GM15510 (cell line): ENCODE results near the gene DUOXA2.

ENCODE experiments used
- POLR2A ChIP-seq: IDR thresholded peaks from 3 replicates; pipeline ENCODE4 v1.6.1; 2011; ENCODE audit warnings: borderline replicate concordance; ENCODE audit not compliant: insufficient read length; ENCODE audit errors: extremely low read depth

Gene DUOXA2

DNA sequence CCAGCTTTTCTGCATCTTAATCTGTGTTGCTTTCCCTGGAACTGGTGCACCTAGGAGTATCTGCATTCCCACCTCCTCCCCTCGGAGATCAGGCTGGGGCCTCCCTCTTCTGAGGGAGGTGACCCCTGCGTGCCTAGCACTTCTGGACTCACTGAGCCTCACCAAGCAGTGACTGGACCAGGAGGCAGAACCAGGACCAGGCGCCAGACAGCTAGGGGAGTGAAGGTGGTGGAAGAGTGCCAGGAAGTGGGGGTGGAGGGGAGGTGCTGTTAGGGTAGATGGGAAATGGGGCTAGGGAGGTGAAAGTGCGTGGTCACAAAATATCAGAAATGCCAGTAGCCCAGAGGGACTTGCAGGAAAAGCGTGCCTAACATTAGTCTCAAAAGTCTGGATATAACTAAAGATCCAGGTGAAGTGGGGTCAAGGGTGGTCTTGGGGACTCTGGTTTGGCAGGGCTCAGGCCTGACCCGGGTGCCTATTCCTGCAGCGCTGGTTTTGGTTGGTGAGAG lies 1.2 kb downstream of the DUOXA2 start:
- no peak for TF ChIP-seq POLR2A

DNA sequence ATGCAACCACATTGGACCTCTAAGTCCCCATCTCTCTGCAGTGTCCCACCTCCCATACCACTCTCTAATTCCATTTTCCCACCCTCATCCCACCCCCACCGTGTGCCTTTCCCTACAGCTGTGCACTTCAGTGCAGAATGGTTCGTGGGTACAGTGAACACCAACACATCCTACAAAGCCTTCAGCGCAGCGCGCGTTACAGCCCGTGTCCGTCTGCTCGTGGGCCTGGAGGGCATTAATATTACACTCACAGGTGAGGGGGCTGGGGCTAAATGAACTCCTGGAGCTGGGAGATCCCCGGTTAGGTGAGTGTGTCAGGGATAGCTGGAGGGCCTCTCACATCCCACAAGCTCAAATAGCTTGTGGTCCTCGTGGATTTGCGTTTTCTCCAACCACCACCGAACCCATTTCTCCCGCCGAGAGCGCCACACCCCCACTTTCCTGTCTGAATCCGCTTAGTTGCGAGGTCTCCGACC lies 1.9 kb downstream of the DUOXA2 start:
- TF ChIP-seq POLR2A: no peak

DNA sequence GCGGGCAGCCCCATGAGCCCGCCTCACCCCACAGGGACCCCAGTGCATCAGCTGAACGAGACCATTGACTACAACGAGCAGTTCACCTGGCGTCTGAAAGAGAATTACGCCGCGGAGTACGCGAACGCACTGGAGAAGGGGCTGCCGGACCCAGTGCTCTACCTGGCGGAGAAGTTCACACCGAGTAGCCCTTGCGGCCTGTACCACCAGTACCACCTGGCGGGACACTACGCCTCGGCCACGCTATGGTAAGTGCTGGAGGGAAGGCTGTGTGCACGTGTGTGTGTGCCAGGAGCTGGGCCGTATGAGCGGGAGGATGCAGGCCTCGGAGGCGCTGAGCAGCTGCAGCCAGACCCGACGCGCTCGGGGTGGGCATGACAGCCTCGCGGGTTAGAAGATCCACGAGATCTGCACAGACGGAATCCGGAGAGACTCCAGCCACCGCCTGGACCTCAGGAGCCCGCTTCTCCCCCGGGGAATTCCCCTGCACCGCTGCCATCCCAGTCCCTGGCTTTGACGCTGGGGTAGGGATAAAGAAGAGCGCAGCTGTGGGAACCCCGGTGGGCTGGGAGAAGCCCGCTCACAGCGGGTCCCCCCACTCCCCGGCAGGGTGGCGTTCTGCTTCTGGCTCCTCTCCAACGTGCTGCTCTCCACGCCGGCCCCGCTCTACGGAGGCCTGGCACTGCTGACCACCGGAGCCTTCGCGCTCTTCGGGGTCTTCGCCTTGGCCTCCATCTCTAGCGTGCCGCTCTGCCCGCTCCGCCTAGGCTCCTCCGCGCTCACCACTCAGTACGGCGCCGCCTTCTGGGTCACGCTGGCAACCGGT lies 2.6 kb downstream of the DUOXA2 start:
- TF ChIP-seq POLR2A: no peak

DNA sequence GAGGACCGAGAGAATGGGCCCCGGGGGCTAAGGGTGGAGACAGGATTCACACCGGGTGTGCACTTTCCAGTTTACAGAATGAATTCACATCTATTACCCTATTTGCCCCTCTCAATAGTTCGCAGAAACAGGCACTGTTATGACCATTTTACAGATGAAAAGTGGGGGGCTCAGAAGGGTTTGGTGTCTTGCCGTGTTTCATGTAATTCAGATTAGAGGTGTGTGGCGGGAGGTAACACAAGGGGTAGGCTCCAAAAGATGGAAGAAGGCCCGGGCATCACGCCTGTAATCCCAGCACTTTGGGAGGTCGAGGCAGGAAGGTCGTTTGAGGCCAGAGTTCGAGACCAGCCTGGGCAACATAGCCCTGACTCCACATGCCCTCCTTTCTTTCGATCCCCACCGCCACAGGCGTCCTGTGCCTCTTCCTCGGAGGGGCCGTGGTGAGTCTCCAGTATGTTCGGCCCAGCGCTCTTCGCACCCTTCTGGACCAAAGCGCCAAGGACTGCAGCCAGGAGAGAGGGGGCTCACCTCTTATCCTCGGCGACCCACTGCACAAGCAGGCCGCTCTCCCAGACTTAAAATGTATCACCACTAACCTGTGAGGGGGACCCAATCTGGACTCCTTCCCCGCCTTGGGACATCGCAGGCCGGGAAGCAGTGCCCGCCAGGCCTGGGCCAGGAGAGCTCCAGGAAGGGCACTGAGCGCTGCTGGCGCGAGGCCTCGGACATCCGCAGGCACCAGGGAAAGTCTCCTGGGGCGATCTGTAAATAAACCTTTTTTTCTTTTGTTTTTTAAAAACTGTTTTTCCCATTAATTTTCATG lies 3.4 kb downstream of the DUOXA2 start:
- TF ChIP-seq POLR2A: no peak

DNA sequence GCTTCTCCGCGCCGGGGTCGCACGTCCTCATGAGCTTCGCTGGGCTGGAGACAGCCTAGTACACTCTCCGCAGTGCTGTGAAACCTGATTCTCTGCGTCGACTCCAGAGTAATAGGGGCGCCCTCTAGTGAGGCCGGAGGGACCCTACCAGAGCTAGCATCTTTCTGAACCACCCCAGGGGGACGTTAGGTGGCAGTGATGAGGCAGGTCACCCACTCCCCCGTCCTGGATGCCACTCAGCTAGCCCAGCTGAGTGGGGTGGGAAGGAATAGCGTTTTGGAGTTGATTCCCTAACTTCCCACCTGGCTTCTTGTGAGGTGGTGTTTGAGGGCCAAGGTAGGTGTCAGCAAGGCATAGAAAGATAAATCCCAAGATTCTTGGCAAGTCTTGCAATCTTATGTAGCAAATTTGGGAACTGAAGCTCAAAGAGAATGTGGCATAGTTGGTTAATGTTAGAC lies 4.0 kb downstream of the DUOXA2 start:
- TF ChIP-seq POLR2A: no peak

DNA sequence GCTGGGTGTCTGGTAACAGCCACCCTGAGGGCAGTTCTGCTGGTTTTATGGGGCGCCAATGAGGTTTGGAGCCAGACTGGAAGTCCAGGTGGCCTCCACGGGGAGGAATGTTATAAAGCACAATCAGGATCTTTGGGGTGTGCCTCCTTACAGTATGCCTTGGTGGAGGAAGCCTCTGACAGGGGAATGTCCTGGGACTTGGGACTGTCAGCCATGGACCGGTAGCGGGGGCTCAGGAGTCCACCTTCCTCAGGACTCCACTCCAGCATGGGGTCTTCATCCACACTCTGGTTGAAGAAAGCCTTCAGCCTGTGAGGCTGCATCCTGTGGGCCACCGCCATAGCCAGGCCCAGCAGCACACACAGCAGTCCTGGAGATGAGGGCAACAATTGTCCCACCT lies 4.9 kb downstream of the DUOXA2 start:
- TF ChIP-seq POLR2A: no peak

DNA sequence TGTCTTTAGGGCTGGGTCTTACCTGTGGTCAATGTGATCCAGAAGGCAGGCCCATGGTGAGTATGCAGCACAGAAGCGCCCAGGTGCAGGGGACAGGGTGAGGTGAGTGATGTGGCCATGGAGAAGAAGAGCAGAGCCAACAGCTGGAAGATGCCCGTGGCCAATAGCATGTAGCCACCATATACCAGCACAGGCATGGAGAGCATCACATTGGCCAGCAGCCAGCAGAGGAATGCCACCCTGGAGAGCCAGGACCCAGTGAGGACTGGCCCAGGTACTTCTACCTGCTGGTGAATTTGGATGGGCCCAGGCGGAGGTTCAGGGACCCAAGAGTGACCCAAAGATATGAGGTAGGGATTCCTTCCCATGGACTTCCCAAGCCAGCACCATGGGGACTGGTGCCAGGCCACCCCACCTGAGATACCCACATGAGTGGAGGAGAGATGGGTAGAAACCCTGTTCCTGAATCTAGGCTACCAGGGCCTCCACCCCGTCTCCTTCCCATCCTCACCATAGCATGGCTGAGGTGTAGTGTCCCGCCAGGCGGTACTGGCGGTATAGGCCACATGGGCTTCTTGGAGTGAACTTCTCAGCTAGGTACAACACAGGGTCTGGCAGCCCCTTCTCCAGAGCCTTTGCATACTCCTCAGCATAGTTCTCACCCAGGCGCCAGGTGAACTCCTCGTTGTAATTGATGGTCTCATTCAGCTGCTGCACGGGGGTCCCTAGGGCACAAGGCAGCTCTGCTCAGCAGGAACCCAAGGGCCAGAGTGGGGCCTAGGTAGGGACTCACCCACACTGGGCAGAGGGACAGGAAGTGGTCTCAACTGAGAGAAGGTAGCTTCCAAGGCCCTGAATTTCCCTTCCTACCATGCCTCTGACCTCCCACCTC lies 6.2 kb downstream of the DUOXA2 start:
- no peak for TF ChIP-seq POLR2A

DNA sequence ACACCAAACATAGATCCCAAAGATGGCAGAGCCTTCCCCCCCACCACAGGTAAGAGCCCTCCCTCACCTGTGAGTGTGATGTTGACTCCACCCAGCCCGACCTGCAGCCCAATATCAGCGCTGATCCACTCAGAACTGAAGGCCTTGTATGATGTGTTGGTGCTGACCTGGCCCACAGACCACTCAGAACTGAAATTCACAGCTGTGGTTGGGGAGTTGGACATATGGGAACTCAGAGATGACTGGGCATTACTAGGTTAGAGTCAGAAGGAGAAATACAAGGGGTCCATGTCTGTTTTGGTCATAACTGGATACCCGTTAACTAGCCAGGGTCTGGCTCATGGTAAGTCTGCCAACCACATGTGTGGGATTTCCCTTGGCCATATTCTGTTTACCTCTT lies 6.9 kb downstream of the DUOXA2 start:
- TF ChIP-seq POLR2A: no peak

DNA sequence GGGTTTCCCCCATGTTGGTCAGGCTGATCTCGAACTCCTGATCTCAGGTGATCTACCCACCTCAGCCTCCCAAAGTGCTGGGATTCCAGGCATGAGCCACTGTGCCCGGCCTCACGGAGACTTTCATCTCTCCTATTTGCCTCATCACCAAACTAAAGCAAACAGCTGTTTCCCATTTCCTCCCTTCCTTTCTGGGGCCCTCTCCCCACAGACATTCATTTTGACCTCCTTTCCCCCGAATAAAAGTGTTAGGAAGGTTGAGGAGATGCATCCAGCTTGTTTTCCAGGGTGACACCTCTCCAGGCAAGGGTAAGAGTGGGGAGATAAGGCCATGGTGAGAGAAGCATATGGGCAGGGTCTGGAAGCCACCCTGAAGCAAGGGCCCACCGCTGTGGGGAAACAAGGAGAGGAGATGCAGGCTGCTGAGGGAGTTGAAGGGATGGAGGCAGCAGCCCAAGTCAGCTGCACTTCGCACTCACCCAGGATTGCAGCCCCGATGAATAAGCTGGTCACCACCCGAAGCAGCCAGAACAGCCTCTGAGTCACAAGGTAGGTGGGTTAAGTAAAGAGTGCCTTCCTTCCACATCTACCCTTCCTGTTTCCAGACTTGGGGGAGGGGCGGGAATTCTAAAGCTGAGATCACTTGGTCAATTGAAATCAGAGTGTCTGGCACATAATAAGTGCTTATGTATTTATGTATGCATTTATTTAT lies 7.7 kb downstream of the DUOXA2 start:
- TF ChIP-seq POLR2A: no peak

DNA sequence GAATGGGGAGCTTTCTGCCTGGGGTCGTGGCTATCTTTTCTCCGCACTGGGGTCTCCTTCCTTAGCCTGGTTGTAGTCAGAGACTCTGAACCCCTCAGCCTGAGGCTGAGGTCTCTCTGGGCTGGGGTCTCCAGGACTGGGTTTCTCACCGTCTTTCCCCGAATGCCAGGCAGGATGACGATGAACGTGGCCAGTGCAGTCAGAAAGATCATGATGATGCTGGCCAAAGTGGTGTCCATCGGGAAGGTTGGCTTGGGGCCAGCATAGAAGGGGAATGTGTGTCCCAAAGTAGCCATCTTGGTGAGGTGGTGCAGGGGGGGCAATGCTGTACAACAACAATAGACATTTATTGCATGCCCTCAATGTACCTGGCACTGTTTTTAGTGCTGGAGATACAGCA lies 8.6 kb downstream of the DUOXA2 start:
- no peak for TF ChIP-seq POLR2A

DNA sequence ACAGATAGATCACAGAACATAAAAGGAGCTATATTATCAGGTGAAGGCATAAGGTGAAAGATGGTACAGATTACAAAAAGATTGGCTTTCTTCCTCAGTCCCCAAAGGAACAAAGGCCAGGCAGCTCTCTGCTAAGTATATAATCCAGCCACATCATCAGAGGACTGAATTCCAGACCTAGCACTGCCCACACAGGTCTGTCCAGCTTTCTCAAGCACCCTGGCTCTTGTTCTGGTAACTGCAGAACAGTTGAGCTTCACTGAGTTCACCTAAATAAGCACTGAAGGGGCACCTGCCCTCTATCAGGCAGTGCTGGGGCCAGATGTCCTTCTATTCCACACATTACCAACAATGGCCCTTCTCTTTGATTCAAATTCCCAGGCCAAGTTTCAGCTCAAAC lies 9.3 kb downstream of the DUOXA2 start:
- no peak for TF ChIP-seq POLR2A

DNA sequence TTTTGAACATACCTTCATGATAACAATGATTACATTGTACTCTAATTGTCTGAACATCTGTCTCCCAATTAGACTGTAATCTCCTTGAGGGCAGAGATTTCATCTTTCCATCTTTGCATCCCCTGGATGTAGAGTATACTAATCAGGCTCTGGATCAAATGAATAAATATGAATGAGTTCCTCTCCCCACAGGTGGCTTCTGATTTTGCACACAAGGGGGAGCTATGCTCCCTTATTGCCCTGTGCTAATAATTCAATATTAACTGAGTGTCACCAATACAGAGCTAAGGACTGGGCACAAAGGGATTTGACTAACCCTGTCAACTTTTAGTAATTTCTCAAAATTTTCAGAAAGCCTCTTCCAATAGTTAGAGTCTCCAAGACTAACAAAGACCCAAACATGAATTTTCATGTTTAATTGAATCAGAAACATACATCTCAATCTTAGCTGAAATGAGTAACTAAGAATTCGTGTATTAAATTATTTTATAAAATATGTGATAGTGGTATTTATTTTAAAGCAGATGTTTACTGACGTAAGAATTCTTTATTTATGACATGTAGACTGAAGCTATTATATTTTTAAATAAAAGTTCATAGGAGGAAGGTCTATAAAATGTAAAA lies 12.5 kb downstream of the DUOXA2 start:
- no peak for TF ChIP-seq POLR2A

DNA sequence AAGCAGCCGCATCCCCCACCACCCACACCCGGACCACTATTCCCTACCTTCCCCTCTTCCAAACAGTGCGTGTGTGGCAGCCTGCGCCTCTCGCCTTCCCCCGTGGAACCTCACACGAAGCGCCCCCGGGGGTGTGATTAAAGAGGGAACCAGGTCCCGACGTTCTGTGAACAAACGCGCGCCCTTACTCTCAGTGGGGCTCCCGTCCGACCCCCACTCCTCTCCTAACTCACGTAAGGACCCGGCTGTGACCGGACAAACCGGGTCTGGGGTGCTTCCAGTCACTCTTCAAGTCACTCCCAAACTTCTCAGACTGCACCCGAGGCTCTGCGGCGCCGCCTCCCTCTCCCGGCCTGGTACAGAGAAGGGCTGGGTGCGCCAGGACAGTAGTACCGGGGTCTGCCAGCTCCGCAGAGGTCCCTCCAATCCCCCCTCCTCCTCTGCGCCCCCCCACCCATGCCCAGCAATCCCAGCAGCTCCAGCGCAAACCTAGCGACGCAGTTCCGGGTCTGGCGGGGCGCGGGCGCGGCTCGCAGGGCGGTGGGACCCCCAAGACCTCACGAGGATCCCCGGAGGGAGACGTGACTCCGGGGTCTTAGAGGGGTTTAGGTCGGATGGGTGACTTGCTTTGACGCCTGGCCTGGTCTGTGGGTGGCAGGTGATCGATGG lies 15.0 kb downstream of the DUOXA2 start:
- TF ChIP-seq POLR2A: no peak
